Stimulated activated memory B cell treated with anti-CD40 and anti-IgM and Interleukin-4, amounts not matched to agents 10 μg/mL and 1 μg/mL and 100 μg/mL, for 72 hours (primary cell): Measurements from ENCODE around the gene NPFFR1.

Experiments used
- ATAC-seq: fragments of 150-1000 bp; cut with Tn5 transposase; 2 replicates; pipeline ENCODE4 v1.10.0; 2021
- H3K27ac Mint-ChIP-seq: one replicate; pipeline ENCODE4 v1.8.0; 2022; ENCODE audit warnings: mild to moderate bottlenecking, mixed read lengths
- H3K27me3 Mint-ChIP-seq: one replicate; pipeline ENCODE4 v1.8.0; 2022; ENCODE audit warnings: mixed read lengths
- H3K36me3 Mint-ChIP-seq: one replicate; pipeline ENCODE4 v1.8.0; 2022; ENCODE audit warnings: mixed read lengths
- H3K4me1 Mint-ChIP-seq: one replicate; pipeline ENCODE4 v1.8.0; 2022; ENCODE audit warnings: mixed read lengths
- H3K4me3 Mint-ChIP-seq: one replicate; pipeline ENCODE4 v1.8.0; 2022; ENCODE audit warnings: mild to moderate bottlenecking, moderate library complexity, mixed read lengths
- H3K9me3 Mint-ChIP-seq: one replicate; pipeline ENCODE4 v1.8.0; 2022; ENCODE audit warnings: mixed read lengths

NPFFR1 gene

DNA sequence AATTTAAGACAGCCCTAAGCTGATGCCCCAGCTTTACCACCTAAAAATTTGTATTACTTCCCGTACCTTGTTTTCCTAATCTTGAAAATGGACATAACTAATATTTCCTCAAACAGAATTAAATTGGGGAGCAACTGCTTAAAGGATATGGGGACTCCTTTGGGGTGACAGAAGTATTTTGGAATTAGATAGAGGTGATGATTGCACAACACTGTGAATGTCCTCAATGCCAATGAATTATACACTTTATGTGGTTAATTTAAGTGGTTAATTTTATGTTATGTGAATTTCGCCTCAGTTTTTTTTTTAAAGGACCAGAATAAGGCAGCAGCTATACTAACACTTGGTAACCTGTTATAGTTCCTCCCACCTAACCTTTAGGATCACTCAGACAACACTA, 19.9 kb upstream of the NPFFR1 start:
- peaks cover 18% of the 10 kb centered on the region for H3K4me1 Mint-ChIP-seq
- peaks cover 3% of the 10 kb centered on the region for H3K9me3 Mint-ChIP-seq
- H3K36me3 Mint-ChIP-seq: no peaks in the 10 kb centered on the region
- no peak for ATAC-seq
- H3K27ac Mint-ChIP-seq: no peak overlapping the region
- H3K4me3 Mint-ChIP-seq: no peak overlapping the region
- no peaks in the 10 kb centered on the region for H3K27me3 Mint-ChIP-seq

DNA sequence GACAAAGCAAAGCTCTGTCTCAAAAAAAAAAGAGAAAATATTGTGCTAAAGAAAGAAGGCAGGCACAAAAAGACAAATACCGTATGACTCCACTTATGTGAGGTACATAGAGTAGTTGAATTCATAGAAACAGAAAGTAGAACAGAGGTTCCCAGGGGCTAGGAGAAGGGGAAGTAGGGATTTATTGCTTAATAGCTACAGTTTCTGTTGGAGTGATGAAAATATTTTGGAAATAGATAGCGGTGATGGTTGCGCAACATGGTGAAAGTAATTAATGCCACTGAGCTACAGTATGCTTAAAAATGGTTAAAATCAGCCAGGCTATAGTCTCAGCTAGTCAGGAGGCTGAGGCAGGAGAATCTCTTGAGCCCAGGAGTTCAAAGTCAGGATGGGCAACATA, 18.5 kb upstream of the NPFFR1 start:
- Mint-ChIP-seq H3K27ac (no peak overlapping the region), H3K36me3 (no peaks in the 10 kb centered on the region), H3K4me1 (peaks cover 18% of the 10 kb centered on the region), H3K9me3 (peaks cover 3% of the 10 kb centered on the region), H3K27me3 (no peaks in the 10 kb centered on the region), H3K4me3 (no peak overlapping the region)
- ATAC-seq: no peak

DNA sequence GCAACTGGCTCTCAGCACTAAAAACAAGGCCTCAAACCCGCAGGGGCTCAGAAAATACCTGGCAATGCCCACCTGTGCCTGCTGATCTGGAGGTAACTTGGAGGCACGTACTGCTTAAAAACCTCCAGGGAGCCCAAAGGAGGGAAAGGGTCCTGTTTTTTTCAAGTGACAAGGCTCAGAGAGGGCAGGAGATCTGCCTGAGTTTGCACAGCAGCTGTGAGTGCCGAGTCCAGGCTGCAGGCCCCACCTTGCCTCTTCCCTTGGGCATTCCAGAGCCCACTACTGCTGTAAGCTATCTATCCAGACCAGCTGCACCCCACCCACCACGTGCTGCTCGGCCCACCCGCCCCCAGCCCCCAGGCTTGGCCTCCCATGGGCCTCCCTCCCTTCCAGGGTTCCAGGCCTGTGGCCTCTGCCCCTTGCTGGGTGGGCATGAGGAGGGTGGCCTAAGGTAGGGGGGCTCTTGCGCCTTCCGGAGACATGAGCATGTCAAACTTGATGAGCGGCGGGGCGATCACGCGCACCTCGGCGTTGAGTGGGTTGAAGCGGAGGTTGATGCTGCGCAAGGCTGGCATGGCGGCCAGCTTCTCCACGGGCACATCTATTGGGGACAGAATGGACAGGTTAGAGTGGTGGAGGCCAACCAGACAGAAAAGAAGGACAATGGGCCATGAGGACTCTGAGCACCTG, 17.2 kb upstream of the NPFFR1 start:
- no peak overlapping the region for H3K27ac Mint-ChIP-seq
- no peaks in the 10 kb centered on the region for H3K36me3 Mint-ChIP-seq

DNA sequence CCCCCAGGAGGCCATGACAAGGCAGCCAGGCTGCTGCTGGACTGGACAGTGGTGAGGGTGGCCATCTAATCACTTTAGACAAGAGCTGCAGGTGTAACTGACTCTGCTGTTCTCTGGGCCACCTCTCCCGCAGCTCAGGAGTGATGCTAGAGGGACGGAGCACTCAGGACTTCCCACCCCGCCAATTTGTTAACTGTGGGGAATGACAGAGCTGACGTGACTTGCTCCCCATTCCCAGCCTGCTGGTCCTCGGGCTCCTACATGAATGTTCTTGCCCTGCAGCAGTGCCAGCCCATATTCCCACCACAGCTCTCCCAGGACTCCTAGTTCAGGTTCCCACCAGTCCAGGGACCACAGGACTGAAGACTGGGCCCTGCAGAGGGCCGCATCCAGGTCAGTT, 16.7 kb upstream of the NPFFR1 start:
- no peaks in the 10 kb centered on the region for H3K27me3 Mint-ChIP-seq
- no peak overlapping the region for H3K27ac Mint-ChIP-seq
- H3K36me3 Mint-ChIP-seq: no peaks in the 10 kb centered on the region
- no peak overlapping the region for H3K4me3 Mint-ChIP-seq
- no peak for ATAC-seq
- H3K9me3 Mint-ChIP-seq: no peaks in the 10 kb centered on the region
- peaks cover 4% of the 10 kb centered on the region for H3K4me1 Mint-ChIP-seq

More for the DNA sequence above, 17.2 kb upstream of the NPFFR1 start:
- Mint-ChIP-seq H3K27me3 (no peaks in the 10 kb centered on the region), H3K4me1 (peaks cover 10% of the 10 kb centered on the region), H3K9me3 (peaks cover 3% of the 10 kb centered on the region), H3K4me3 (no peak overlapping the region)
- no peak for ATAC-seq

DNA sequence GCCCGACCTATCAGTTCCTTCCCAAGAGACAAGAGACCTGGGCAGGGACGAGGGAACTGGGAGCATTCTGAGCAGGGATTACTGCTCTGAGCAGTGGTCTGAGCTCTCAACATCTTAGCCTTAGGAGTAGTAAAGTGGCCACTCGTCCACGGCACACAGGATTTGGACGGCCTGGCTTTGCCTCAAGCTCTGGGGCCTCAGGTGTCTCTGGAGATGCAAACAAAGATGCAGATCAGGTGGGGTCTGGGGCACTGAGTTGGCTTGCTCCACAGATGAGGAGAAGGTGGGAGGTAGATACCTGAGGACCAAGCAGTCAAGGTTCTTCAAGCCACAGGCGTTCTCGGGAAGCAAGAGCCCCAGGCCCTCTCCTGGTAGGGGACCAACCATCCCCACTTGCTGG, 16.1 kb upstream of the NPFFR1 start:
- no peaks in the 10 kb centered on the region for H3K36me3 Mint-ChIP-seq
- no peaks in the 10 kb centered on the region for H3K4me1 Mint-ChIP-seq
- no peak overlapping the region for H3K4me3 Mint-ChIP-seq
- no peak for ATAC-seq
- no peaks in the 10 kb centered on the region for H3K9me3 Mint-ChIP-seq
- H3K27ac Mint-ChIP-seq: no peak overlapping the region
- no peaks in the 10 kb centered on the region for H3K27me3 Mint-ChIP-seq

DNA sequence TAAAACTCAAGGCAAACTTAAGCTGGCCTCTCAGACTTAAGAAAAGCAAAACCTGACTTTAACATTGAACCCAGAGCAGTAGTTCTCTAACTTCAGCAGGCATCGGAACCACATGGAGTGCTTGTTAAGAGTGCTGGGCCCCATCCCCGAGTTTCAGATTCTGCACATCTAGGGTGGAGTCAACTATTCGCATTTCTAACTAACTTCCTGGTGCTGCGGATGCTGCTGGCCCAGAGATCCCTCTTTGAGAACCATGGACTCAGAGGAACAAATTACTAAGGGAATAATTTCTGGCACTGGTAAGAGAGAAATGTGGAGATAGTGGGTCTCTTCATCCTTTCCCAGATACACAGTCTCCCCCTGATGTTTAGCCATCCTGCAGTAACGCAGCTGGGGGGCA, 14.6 kb upstream of the NPFFR1 start:
- H3K36me3 Mint-ChIP-seq: no peaks in the 10 kb centered on the region
- no peaks in the 10 kb centered on the region for H3K9me3 Mint-ChIP-seq
- no peaks in the 10 kb centered on the region for H3K27me3 Mint-ChIP-seq
- H3K4me1 Mint-ChIP-seq: peaks cover 4% of the 10 kb centered on the region
- no peak overlapping the region for H3K4me3 Mint-ChIP-seq
- ATAC-seq: no peak
- no peak overlapping the region for H3K27ac Mint-ChIP-seq

DNA sequence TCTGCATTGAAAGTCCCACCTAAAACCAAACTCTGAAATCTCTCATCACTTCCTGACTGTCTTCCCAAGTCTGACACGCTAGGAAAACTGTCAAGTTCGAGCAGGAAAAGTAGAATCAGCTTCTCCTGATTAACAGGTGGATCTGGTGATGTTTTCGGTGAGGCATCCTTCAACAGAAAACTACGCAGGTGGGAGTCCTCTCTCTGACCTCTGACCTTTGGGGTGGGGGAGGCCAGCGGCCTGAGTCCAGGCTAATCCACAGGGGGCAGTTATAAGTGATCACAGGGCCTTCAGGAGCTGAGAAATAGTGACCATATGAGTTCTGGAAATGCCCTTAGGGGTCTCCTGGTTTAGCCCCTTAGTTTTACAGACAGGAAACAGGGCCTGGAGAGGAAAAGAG, 13.4 kb upstream of the NPFFR1 start:
- H3K27ac Mint-ChIP-seq: no peak overlapping the region
- H3K4me3 Mint-ChIP-seq: no peak overlapping the region
- no peaks in the 10 kb centered on the region for H3K9me3 Mint-ChIP-seq
- H3K27me3 Mint-ChIP-seq: no peaks in the 10 kb centered on the region
- no peaks in the 10 kb centered on the region for H3K36me3 Mint-ChIP-seq
- H3K4me1 Mint-ChIP-seq: peaks cover 9% of the 10 kb centered on the region
- no peak for ATAC-seq

DNA sequence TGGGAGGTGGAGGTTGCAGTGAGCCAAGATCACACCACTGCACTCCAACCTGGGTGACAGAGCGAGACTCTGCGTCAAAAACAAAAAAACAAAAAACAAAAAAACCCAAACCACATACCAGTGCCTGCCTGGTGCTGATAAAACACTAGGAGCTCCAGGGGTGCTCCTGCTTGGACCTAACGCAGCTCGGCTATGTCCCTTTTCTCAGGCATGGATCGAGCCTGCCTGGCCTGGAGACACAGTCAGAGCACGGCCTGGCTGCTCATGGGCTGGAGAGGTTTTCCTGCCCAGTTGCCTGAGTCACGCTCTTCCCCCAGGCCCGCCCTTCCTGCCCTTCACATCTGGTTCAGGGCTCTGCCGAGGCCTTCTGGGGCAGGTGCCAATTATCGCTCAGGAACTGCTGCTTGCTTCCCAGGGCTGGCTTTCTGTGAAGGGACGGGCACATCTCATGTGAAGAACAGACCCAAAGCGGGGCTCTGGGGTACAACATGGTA, 12.6 kb upstream of the NPFFR1 start:
- H3K27ac Mint-ChIP-seq: no peak overlapping the region
- no peak for ATAC-seq
- H3K36me3 Mint-ChIP-seq: no peaks in the 10 kb centered on the region
- H3K4me1 Mint-ChIP-seq: peaks cover 9% of the 10 kb centered on the region
- H3K4me3 Mint-ChIP-seq: no peak overlapping the region
- H3K9me3 Mint-ChIP-seq: no peaks in the 10 kb centered on the region
- H3K27me3 Mint-ChIP-seq: peaks cover 1% of the 10 kb centered on the region

DNA sequence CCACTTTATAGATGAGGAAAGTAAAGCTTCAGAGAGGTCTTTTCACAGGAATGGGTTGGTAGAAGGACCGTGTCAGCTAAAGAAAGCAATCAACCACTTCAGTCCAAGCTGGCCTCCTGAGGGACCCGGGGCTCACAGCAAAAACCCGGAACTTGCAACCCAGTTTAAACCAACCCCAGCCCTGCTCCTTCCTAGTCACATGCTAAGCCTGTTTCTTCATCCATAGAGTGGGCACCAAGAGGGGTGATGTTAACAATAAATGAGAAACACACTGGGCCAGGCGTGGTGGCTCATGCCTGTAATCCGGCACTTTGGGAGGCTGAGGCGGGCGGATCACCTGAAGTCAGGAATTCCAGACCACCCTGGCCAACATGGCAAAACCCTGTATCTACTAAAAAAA, 12.1 kb upstream of the NPFFR1 start:
- Mint-ChIP-seq H3K9me3 (no peaks in the 10 kb centered on the region), H3K27me3 (peaks cover 7% of the 10 kb centered on the region), H3K4me1 (peaks cover 9% of the 10 kb centered on the region), H3K27ac (no peak overlapping the region), H3K4me3 (no peak overlapping the region), H3K36me3 (no peaks in the 10 kb centered on the region)
- no peak for ATAC-seq

DNA sequence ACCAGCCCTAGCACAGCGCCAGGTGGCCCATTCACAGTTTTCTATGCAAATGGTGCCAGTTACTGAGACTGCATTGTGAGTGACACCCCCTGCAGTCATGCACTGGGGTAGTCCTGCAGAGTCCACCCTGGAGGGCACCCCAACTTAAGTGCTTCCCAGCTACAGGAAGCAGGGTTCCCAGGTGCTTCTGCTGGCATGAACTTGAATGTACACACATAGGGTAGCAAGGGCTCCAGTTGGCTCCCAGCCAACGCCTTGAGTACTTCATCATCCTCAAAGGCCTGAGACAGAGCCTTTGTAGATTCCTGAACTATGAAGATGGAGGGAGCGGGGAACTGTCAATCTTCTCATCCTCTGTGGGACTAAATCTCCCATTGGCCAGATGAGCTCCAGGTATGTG, 11.5 kb upstream of the NPFFR1 start:
- Mint-ChIP-seq H3K27me3 (peaks cover 8% of the 10 kb centered on the region), H3K4me1 (peaks cover 9% of the 10 kb centered on the region), H3K36me3 (no peaks in the 10 kb centered on the region), H3K4me3 (no peak overlapping the region), H3K27ac (no peak overlapping the region), H3K9me3 (no peaks in the 10 kb centered on the region)
- ATAC-seq: no peak

DNA sequence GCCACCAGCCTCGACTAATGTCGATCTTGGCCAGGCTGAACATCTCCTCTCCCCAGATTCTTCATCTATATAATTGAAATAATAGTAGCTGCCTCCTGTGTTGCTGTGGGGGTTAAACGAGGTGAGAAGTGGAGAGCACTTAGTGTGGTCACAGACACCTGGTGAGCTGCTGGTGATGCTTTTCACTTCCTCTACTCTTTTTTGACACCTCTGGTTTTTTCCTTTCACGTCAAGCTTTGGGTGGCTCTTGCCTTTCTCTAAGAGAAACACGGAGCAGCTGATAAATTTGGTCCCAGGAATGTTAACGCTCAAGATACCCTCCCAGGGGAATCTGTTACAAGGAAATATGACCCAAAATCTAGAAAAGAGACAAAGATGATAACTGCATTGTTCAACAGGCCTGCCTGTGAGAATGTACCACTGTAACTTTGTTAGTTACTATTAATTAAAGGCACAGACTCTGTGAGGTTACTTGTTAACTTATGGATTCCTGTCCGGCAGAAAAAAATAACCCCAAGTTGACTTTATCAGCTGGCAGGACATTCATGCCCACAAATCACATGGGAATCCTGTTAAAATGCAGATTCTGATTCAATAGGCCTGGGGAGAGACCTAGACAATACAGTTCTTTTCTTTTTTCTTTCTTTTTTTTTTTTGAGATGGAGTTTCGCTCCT, 9.5 kb upstream of the NPFFR1 start:
- H3K36me3 Mint-ChIP-seq: no peaks in the 10 kb centered on the region
- H3K4me3 Mint-ChIP-seq: no peak overlapping the region
- peak overlapping the region; percentile 19 for H3K27ac Mint-ChIP-seq
- peaks cover 8% of the 10 kb centered on the region for H3K27me3 Mint-ChIP-seq
- ATAC-seq: peak; percentile 76
- no peaks in the 10 kb centered on the region for H3K9me3 Mint-ChIP-seq
- H3K4me1 Mint-ChIP-seq: peaks cover 9% of the 10 kb centered on the region

DNA sequence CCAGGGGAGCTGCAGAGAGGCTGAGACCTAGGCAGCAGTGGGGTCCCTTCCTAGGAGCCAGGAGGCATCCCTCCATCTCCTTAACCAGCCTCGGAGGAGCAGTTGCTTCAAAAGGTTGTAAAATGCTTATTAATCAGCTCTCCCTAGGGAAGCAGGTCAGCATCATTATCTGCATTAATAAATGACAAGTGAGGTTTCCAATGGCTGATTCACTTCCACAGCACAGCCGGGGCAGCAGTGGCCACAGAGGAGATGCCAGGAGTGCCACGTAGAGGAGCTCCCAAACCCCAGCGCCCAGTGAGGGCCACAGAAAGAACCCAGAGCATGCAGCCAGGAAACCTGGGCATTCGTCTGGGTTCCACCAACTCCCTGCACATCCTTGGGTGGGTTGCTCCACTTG, 8.2 kb upstream of the NPFFR1 start:
- Mint-ChIP-seq H3K27ac (no peak overlapping the region), H3K9me3 (no peaks in the 10 kb centered on the region), H3K36me3 (no peaks in the 10 kb centered on the region), H3K4me1 (peaks cover 9% of the 10 kb centered on the region), H3K4me3 (no peak overlapping the region), H3K27me3 (peaks cover 20% of the 10 kb centered on the region)
- no peak for ATAC-seq

DNA sequence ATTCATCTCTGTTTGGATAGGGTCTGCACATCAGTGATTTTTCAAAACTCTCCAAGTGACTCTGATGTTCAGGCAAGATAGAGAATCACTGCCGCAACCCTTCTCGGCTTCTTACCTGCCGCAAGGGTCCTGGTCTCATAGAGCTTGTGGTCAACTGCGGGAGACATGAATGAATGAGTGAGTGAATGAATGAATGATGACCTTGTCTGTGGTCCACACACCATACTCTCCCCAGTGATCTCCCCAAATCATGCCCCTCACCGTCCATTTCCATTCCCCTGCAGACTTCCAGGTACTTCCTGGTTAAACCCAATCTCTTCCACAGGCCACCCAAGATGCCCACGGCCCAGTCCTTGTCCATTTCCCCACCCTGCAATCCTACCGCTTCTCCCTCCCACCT, 5.9 kb upstream of the NPFFR1 start:
- Mint-ChIP-seq H3K36me3 (no peaks in the 10 kb centered on the region), H3K9me3 (no peaks in the 10 kb centered on the region), H3K27me3 (peaks cover 42% of the 10 kb centered on the region), H3K4me1 (peaks cover 9% of the 10 kb centered on the region), H3K27ac (no peak overlapping the region), H3K4me3 (no peak overlapping the region)
- no peak for ATAC-seq

DNA sequence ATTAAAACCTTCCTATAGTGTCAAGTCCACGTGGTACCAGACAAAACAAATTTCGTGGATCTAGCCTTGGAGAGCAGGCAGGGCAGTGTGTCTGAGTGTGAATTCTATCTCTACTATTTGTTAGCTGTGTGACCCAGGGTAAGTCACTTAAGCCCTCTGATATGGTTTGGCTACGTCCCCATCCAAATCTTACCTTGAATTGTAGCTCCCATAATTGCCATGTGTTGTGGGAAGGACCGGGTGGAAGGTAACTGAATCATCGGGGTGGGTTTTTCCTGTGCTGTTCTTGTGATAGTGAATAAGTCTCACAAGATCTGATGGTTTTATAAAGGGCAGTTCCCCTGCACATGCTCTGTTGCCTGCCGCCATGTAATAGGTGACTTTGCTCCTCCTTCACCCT, 2.8 kb upstream of the NPFFR1 start:
- H3K27me3 Mint-ChIP-seq: peaks cover 68% of the 10 kb centered on the region
- peaks cover 5% of the 10 kb centered on the region for H3K4me1 Mint-ChIP-seq
- no peak overlapping the region for H3K27ac Mint-ChIP-seq
- ATAC-seq: no peak
- H3K4me3 Mint-ChIP-seq: no peak overlapping the region
- no peaks in the 10 kb centered on the region for H3K36me3 Mint-ChIP-seq
- H3K9me3 Mint-ChIP-seq: no peaks in the 10 kb centered on the region

DNA sequence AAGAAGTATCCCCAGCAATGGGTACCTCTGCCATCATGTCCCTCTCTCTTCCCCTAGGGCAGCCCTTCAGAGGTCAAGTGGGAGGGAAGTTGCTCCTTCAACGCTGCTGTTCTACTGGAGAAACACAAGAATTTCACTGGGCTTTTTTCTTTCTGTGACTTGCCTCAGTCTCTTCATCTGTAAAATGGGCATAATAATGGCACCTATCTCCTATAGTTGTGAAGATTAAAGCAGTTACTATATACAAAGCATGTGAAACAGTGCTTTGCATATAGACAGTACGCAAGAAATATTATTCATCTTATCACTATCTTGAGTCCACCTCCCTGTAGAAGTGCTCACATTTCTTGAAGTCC, 1.6 kb upstream of the NPFFR1 start:
- no peak for ATAC-seq
- no peak overlapping the region for H3K27ac Mint-ChIP-seq
- peaks cover 5% of the 10 kb centered on the region for H3K4me1 Mint-ChIP-seq
- H3K4me3 Mint-ChIP-seq: no peak overlapping the region
- no peaks in the 10 kb centered on the region for H3K36me3 Mint-ChIP-seq
- H3K9me3 Mint-ChIP-seq: no peaks in the 10 kb centered on the region
- H3K27me3 Mint-ChIP-seq: peaks cover 60% of the 10 kb centered on the region
